Breast epithelium (tissue), 4 donors: ENCODE data around the gene CHST2. TPM values are rescaled to one million over a fixed set of nuclear protein-coding genes. Genes with fewer than 3 reads are reported as not detected.

Experiments
- DNase-seq, 2 donors: peaks; one replicate each; pipeline ENCODE4 v3.0.0-alpha.2; 2019; ENCODE audit warnings: low spot score in 2 of 2
- H3K27ac ChIP-seq, 2 donors: fragments of 200-600 bp; sonication (generic) in 1 of 2; one replicate each; pipeline ENCODE4 v1.5.1; 2016 to 2019; ENCODE audit warnings: mild to moderate bottlenecking in 1 of 2
- H3K27me3 ChIP-seq, 2 donors: fragments of 200-600 bp; sonication (generic) in 1 of 2; one replicate each; pipeline versions ENCODE4 v1.5.1 to v1.6.0; 2017 to 2019; ENCODE audit warnings: control low read depth in 1 of 2, mild to moderate bottlenecking in 1 of 2
- H3K36me3 ChIP-seq: fragments of 200-600 bp; one replicate; pipeline ENCODE4 v1.5.1; 2019
- H3K4me1 ChIP-seq, 2 donors: fragments of 200-600 bp; sonication (generic); one replicate each; pipeline ENCODE4 v1.5.1; 2016 to 2019; ENCODE audit warnings: control low read depth in 1 of 2
- H3K4me3 ChIP-seq, 3 donors: fragments of 200-600 bp; sonication (generic); 1 replicate in 2 of 3; 2 replicates in 1 of 3; pipeline ENCODE4 v1.5.1; 2016 to 2019; ENCODE audit warnings: mild to moderate bottlenecking in 3 of 3, moderate library complexity in 2 of 3
- H3K9me3 ChIP-seq, 2 donors: fragments of 200-600 bp; sonication (generic) in 1 of 2; one replicate each; pipeline ENCODE4 v1.5.1; 2016 to 2019; ENCODE audit warnings: control low read depth in 1 of 2
- POLR2A ChIP-seq: fragments of 450-650 bp; IDR thresholded peaks from one replicate; pipeline ENCODE4 v1.6.1; 2016; ENCODE audit warnings: antibody characterized with exemption, mild to moderate bottlenecking, moderate library complexity
- POLR2AphosphoS5 ChIP-seq, 3 donors: sonication (generic); formaldehyde crosslinking; IDR thresholded peaks; one replicate each; pipeline ENCODE4 v1.6.1; 2017; ENCODE audit warnings: antibody characterized with exemption in 3 of 3
- intact Hi-C: fragments of 100-400 bp; cut with DNase I; formaldehyde crosslinking; loops from one replicate; pipeline ENCODE4 v1.15.1; 2023; ENCODE audit warnings: low total_unique reads
- total RNA-seq, 3 donors: library from RNA; depleted of rRNA; stranded (reverse); fragments of >200 nt; gene quantifications; one replicate each; pipeline ENCODE4 v1.1.0, GENCODE V29; 2016
- TF ChIP-seq, protein P1 (sequence below), 3 donors: fragments of 450-650 bp; IDR thresholded peaks; one replicate each; pipeline ENCODE4 v1.5.1; 2016 to 2017; ENCODE audit warnings: antibody characterized with exemption in 3 of 3, mild to moderate bottlenecking in 3 of 3, moderate library complexity in 3 of 3

The CHST2 gene
- total RNA-seq, 3 donors from 2014 or later = 3.0 to 6.9 (median 4.5) TPM

DNA sequence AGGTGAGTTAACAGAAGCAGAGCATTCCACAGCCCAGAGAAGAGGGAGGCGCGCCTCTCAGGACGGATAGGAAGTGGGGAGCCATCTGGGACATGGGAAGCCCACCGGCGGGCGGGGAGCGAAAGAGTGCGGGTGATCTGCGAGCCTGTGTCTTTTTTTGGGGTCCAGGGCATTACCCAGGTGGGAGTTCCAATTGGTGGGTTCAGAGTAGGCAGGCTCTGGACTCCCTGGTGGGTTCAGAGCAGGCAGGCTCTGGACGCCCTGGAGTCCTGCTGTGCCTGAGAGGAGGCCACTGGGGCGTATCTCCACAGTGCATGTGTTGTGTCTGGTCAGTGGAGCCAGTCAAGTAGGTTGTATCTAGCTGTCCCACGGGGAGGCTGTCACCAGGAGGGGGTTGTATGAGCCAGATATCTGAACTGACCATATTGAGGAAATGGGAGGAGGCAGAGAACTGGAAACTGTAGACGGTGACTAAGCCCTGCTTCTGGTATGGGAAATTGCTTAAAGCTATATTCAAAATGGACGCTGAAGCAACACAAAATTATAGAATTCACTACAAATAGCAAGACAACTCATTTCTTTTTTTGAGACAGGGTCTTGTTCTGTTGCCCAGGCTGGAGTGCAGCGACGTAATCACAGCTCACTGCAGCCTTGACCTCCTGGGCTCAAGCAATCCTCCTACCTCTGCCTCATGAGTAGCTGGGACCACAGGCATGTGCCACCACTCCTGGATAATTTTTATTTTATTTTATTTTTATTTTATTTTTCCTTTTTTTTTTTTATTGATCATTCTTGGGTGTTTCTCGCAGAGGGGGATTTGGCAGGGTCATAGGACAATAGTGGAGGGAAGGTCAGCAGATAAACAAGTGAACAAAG lies 34.5 kb upstream of the CHST2 start:
- H3K4me1 ChIP-seq = no peaks in the 10 kb centered on the region
- TF ChIP-seq POLR2A = no peak
- TF ChIP-seq POLR2AphosphoS5 (IDR thresholded peaks at IDR 0.05) = no peak
- TF ChIP-seq, protein P1, sequence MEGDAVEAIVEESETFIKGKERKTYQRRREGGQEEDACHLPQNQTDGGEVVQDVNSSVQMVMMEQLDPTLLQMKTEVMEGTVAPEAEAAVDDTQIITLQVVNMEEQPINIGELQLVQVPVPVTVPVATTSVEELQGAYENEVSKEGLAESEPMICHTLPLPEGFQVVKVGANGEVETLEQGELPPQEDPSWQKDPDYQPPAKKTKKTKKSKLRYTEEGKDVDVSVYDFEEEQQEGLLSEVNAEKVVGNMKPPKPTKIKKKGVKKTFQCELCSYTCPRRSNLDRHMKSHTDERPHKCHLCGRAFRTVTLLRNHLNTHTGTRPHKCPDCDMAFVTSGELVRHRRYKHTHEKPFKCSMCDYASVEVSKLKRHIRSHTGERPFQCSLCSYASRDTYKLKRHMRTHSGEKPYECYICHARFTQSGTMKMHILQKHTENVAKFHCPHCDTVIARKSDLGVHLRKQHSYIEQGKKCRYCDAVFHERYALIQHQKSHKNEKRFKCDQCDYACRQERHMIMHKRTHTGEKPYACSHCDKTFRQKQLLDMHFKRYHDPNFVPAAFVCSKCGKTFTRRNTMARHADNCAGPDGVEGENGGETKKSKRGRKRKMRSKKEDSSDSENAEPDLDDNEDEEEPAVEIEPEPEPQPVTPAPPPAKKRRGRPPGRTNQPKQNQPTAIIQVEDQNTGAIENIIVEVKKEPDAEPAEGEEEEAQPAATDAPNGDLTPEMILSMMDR (IDR thresholded peaks at IDR 0.05) = no peak
- H3K36me3 ChIP-seq = no peaks in the 10 kb centered on the region
- no peaks in the 10 kb centered on the region for H3K27me3 ChIP-seq
- intact Hi-C loops = no loop called here
- H3K27ac ChIP-seq = no peak overlapping the region
- no peak for DNase-seq
- no peak overlapping the region for H3K4me3 ChIP-seq
- H3K9me3 ChIP-seq = no peaks in the 10 kb centered on the region

DNA sequence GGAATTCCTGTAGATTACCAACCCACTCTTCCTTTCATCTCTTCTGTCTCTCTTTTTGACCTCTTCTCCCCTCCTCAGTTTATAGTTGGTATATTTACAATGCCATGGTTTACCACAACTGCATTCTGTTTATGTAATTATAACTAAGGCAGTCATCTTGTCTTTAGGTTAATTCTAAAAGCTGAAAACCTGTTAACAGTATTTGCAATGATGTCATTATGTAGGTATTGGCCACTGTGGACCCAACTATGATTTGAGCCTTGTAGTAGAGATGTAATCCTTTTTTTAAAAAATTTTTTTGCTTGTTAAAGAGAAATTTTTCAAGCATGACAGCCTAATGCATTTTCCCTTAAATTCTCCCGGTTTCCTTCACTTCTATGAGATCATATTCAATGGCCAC lies 30.7 kb upstream of the CHST2 start:
- Histone ChIP-seq H3K4me3 (no peak overlapping the region), H3K9me3 (no peaks in the 10 kb centered on the region), H3K4me1 (no peaks in the 10 kb centered on the region), H3K27ac (no peak overlapping the region), H3K27me3 (no peaks in the 10 kb centered on the region), H3K36me3 (no peaks in the 10 kb centered on the region)
- TF ChIP-seq POLR2AphosphoS5 (IDR thresholded peaks at IDR 0.05) = no peak
- intact Hi-C loops = no loop called here
- DNase-seq = no peak

GRCh38 chr3:143089965-143090364 lies 29.6 kb upstream of the CHST2 start:
- no peak overlapping the region for H3K27ac ChIP-seq
- no peak for TF ChIP-seq POLR2AphosphoS5 (IDR thresholded peaks at IDR 0.05)
- no peak for TF ChIP-seq POLR2A
- TF ChIP-seq, protein P1 (IDR thresholded peaks at IDR 0.05) = no peak
- intact Hi-C loops = no loop called here

DNA sequence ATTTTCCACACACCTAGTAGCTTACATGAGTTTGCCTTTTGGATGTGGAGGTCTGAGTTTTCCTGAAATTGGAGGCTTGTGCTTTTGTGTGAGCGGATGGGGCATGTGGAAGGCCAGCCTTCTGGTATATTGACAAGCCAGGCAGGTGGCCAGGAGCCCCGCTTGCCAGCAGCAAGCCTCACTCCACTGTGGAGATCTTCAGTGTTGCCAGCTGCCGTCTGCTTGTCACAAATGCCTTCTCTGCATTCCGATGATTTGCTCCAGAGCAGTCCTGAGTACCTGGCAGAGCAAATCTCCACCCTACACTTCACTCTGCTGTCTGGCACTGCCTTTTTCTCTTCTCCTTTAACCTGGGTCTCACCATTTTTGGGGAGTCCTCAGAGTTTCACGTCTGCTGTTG lies 29.1 kb upstream of the CHST2 start:
- DNase-seq = no peak
- TF ChIP-seq, protein P1 (IDR thresholded peaks at IDR 0.05) = no peak
- TF ChIP-seq POLR2A = no peak
- TF ChIP-seq POLR2AphosphoS5 (IDR thresholded peaks at IDR 0.05) = no peak
- intact Hi-C loops = no loop called here

More at GRCh38 chr3:143089965-143090364, 29.6 kb upstream of the CHST2 start:
- DNase-seq = no peak
- Histone ChIP-seq H3K4me3 (no peak overlapping the region), H3K36me3 (no peaks in the 10 kb centered on the region), H3K27me3 (no peaks in the 10 kb centered on the region), H3K9me3 (no peaks in the 10 kb centered on the region), H3K4me1 (no peaks in the 10 kb centered on the region)

GRCh38 chr3:143090976-143091837 lies 28.4 kb upstream of the CHST2 start:
- no peak for DNase-seq
- TF ChIP-seq, protein P1 (IDR thresholded peaks at IDR 0.05) = no peak
- TF ChIP-seq POLR2AphosphoS5 (IDR thresholded peaks at IDR 0.05) = no peak
- TF ChIP-seq POLR2A = no peak
- intact Hi-C loops = no loop called here
- Histone ChIP-seq H3K9me3 (no peaks in the 10 kb centered on the region), H3K36me3 (no peaks in the 10 kb centered on the region), H3K4me1 (no peaks in the 10 kb centered on the region), H3K4me3 (no peak overlapping the region), H3K27me3 (no peaks in the 10 kb centered on the region), H3K27ac (no peak overlapping the region)

More for the DNA sequence above, 29.1 kb upstream of the CHST2 start:
- Histone ChIP-seq H3K4me1 (no peaks in the 10 kb centered on the region), H3K27ac (no peak overlapping the region), H3K36me3 (no peaks in the 10 kb centered on the region), H3K9me3 (no peaks in the 10 kb centered on the region), H3K27me3 (no peaks in the 10 kb centered on the region), H3K4me3 (no peak overlapping the region)
